GM20000 (cell line): Measurements from ENCODE around the gene SEMA3B.

Source experiments
- DNase-seq: peaks from one replicate; pipeline ENCODE4 v3.0.0; 2012; ENCODE audit warnings: low spot score
- TF ChIP-seq, protein P1 (sequence below): IDR thresholded peaks from 2 replicates; pipeline ENCODE4 v1.5.1; 2012; ENCODE audit warnings: mild to moderate bottlenecking, control low read depth; ENCODE audit errors: extremely low read depth, missing control alignments

SEMA3B gene

DNA sequence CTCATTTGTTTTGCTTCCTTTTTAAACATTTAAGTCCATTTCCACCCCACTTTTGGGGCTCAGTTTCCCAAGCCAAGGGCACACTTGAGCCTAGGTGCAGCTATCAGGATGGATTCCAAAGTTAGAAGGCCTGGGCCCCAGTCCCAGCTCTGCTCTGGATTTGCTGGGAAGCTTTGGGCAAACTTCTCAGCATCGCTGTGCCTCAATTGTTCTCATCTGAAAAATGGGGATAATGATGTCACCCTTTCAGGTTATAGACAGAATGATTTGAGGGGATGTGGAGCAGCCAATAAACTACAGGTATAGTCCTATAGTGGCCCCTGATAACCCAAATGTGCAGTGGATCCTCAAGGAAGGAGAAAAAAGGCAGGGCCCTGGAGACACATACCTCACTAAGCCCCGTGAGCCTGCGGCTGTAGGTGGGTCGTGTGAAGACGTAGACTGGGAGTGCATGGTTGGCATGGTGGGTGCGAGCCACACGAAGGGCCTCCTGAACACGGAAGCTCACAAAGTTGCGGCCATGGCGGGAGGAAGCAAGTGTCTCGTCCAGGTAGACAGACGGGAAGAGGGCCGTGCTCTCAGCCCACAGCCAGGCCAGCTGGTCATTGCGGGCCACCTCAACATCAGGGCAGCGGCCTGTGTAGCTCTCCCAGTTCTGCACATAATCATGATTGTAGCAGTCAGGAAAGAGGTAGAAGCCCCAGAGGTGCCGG, 50.4 kb downstream of the SEMA3B start:
- TF ChIP-seq, protein P1, sequence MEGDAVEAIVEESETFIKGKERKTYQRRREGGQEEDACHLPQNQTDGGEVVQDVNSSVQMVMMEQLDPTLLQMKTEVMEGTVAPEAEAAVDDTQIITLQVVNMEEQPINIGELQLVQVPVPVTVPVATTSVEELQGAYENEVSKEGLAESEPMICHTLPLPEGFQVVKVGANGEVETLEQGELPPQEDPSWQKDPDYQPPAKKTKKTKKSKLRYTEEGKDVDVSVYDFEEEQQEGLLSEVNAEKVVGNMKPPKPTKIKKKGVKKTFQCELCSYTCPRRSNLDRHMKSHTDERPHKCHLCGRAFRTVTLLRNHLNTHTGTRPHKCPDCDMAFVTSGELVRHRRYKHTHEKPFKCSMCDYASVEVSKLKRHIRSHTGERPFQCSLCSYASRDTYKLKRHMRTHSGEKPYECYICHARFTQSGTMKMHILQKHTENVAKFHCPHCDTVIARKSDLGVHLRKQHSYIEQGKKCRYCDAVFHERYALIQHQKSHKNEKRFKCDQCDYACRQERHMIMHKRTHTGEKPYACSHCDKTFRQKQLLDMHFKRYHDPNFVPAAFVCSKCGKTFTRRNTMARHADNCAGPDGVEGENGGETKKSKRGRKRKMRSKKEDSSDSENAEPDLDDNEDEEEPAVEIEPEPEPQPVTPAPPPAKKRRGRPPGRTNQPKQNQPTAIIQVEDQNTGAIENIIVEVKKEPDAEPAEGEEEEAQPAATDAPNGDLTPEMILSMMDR, result no peak
- no peak for DNase-seq

DNA sequence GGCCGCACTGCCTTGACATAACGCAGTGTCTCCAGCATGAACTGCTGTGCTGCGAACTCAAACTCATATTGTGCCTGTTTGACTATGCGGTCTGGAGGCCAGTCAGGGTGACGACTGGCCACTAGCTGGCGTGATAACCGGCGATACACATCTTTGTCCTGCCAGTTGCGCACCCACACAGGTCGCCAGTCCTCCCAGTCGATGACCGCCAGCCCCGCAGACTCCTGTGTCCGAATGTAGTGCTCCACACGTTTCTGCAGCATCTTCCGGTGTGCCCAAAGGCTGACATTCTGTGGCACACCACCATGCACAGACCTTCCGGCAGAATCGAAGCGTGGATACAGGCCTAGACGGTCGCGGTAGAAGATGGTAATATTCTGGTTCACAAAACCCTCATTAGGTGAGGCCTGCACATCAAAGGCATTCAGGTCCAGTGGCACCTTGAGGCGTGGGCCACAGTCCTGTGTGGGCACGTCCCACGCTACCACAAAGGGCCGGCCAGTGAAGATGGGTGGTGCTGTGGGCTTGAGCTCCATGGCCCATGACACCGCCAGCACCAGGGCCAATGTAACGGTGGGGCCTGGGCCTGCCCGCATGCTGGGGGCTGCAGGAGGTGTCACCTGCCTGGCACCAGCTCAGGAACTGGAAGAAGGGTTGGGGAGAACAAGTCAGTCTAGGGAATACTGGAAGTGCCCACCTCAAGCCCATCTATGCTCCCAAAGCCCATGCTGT, 51.1 kb downstream of the SEMA3B start:
- TF ChIP-seq, protein P1, result no peak
- no peak for DNase-seq

DNA sequence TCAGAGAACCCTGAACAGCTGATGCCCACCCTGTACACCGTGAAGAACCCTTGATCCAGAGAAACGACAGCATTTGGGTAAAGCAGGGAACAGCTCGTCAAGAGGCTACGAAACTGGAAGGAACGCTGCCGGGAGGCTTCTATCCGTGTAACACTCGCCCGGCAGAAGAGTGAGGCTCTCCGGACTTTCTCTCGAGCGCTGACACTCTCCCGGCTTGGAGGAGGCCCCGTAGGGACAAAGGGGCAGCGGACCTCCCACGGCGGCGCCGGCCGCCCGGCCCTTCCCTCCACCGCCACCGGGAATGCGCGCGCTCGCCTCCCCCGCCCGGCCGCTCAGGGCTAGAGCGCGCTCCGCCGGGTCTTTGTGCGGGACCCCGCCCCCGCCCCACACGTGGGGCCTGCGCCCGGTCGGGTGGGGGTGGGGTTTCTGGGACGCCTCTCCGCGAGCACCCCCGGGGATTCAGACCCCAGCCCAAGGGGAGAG, 51.9 kb downstream of the SEMA3B start:
- peak; percentile 90 for DNase-seq
- TF ChIP-seq, protein P1, result no peak

DNA sequence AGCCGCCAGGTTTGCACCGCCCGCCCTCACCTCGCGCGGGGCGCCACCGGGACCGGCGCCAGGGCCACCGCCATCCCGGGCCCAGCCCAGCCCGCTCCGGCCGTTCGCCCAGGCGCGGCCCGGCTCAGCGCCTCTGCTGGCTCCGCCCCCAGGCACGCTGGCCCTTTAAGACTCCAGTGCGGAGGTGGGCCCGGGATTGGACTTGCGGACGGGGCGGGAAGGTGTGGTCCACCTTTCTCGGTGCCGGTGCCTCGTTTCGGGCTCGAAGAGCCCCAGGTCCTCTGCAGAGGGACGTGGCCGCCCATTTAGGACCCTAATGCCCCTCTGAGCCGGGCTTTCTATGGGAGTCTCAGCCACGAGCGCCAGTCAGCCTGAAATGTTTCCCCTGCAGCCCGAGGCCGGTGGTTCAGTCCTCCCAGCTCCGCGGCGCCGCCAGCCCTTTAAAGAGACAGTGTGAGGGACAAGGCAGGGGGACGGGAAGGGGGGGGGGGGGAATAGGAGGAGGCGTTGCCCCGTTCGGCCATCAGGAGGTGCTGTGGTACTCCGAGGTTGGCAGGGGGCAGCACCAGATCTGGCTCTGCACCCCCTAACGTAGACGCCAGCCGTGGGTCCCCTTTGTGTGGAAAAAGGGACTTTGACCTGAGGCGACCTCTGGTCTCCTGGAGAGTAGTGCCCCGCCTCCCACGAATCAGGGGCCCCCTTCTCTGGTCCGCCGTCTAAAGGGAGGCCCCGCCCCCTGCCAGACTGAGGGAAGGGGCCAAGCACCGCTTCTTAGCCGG, 52.6 kb downstream of the SEMA3B start:
- peak; percentile 94 for DNase-seq
- TF ChIP-seq, protein P1, result peak; percentile 19

DNA sequence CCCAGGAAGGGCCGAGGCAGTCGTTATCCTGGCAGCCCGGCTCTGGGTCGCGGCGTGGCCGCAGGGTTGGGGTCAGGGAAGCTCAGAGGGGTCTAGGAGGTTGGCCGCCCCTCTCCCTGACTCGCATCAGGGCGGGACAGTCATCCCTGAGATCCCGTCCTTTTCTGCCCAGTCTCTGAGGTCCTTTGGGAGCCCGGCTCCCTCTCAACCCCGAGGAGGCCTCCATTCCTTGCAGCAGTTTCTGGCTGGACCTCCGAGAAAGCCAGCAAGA, 53.1 kb downstream of the SEMA3B start:
- DNase-seq, result no peak
- TF ChIP-seq, protein P1, result no peak

DNA sequence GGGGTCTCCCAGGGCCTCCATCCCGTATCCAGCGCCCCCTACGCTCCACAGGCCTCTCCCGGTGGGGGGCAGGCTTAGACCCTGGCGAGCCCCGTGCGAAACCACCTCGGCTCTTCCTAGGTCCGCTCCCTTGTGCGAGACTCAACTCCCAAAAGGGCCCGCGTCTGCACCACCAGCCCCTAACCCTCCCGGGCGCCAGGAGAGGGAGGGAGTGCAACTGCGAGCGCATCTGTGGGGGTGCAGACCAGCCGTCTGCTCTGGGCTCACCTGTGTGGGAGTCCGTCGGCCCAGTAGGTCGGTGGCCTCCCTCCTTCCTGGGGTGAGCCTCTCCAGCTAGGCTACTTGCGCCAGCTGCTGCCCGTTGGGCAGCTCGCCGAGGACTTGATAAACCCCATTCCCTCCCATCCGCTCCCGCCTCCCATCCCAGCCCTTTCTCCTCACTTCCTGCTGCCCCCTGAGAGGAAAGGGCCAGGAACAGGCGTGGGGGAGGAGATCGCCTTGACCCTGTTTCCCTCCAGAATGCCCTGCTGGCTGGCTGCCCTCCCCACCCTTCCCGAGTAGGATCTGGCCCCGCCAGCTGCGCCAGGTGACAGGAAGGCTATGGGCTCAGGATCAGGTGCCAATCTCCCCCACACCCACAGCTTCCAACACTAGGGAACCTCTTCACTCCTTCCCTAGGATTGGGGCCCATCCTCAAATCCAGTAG, 53.6 kb downstream of the SEMA3B start, which contains the start of gene HYAL2:
TSS of gene HYAL2 (minus strand) at position 360 of the 706 bp plus-strand sequence. CDS start 2,256 bp downstream, outside the sequence.
- no peak for DNase-seq

More for the DNA sequence above, 53.6 kb downstream of the SEMA3B start, which contains the start of gene HYAL2:
- TF ChIP-seq, protein P1, result no peak
